Keratinocyte (primary cell): ENCODE measurements around the gene SPATA31D1. TPM values are rescaled to one million over a fixed set of nuclear protein-coding genes. Genes with fewer than 3 reads are reported as not detected.
"Not testable (repeated sequence)": the region's sequence is repeated elsewhere in the genome, so short reads cannot be mapped to it uniquely, and the experiment has no call there.

Experiments
- DNase-seq: peaks from one replicate; pipeline ENCODE4 v3.0.0-alpha.2; 2011; ENCODE audit warnings: low read depth, missing footprints, low spot score
- FAIRE-seq: peaks from 2 replicates; lab custom pipeline; 2011; peaks lifted over from hg19 to GRCh38; lab: Jason Lieb, UNC
- H2AFZ ChIP-seq: 2 replicates; pipeline ENCODE4 v1.6.0; 2012; ENCODE audit warnings: low read length, control low read depth, inconsistent platforms; ENCODE audit not compliant: control insufficient read depth
- H3K27ac ChIP-seq: 2 replicates; pipeline ENCODE4 v1.5.1; 2011; ENCODE audit warnings: low read length; ENCODE audit not compliant: control insufficient read depth, insufficient read depth
- H3K27me3 ChIP-seq: 3 replicates; pipeline ENCODE4 v1.6.0; 2011; ENCODE audit warnings: low read length; ENCODE audit not compliant: control insufficient read depth, insufficient read depth; ENCODE audit errors: extremely low read depth
- H3K36me3 ChIP-seq, 2 experiments: 2 replicates in 1 of 2; 3 replicates in 1 of 2; pipeline ENCODE4 v1.5.1; 2011; ENCODE audit warnings: low read length in 2 of 2, mild to moderate bottlenecking in 1 of 2; ENCODE audit not compliant: control insufficient read depth in 2 of 2, insufficient read depth in 2 of 2; ENCODE audit errors: extremely low read depth in 1 of 2
- H3K4me1 ChIP-seq: 3 replicates; pipeline ENCODE4 v1.5.1; 2011; ENCODE audit warnings: low read length; ENCODE audit not compliant: control insufficient read depth, insufficient read depth; ENCODE audit errors: extremely low read depth
- H3K4me2 ChIP-seq: 3 replicates; pipeline ENCODE4 v1.6.0; 2011; ENCODE audit warnings: low read depth, low read length; ENCODE audit not compliant: control insufficient read depth, insufficient read depth; ENCODE audit errors: extremely low read depth
- H3K4me3 ChIP-seq, 3 experiments: fragments of 200-600 bp in 1 of 3; sonication (generic) in 1 of 3; 2 replicates in 2 of 3; 3 replicates in 1 of 3; pipeline ENCODE4 v1.5.1; 2011 to 2016; ENCODE audit warnings: low read length in 3 of 3, mild to moderate bottlenecking in 3 of 3, control low read depth in 2 of 3, inconsistent platforms in 1 of 3, low read depth in 1 of 3, mixed read lengths in 1 of 3, mixed run types in 1 of 3, moderate library complexity in 1 of 3; ENCODE audit not compliant: control insufficient read depth in 2 of 3, insufficient read depth in 2 of 3; ENCODE audit errors: extremely low read depth in 1 of 3
- H3K79me2 ChIP-seq: 2 replicates; pipeline ENCODE4 v1.6.0; 2012; ENCODE audit warnings: low read length; ENCODE audit not compliant: control insufficient read depth, insufficient read depth
- H3K9ac ChIP-seq: 3 replicates; pipeline ENCODE4 v1.6.0; 2011; ENCODE audit warnings: low read length; ENCODE audit not compliant: control insufficient read depth, insufficient read depth; ENCODE audit errors: extremely low read depth
- H3K9me1 ChIP-seq: 3 replicates; pipeline ENCODE4 v1.6.0; 2011; ENCODE audit warnings: low read length; ENCODE audit not compliant: control insufficient read depth, insufficient read depth; ENCODE audit errors: extremely low read depth
- H3K9me3 ChIP-seq: 2 replicates; pipeline ENCODE4 v1.5.1; 2012; ENCODE audit warnings: low read depth, low read length; ENCODE audit not compliant: control insufficient read depth
- H4K20me1 ChIP-seq: 3 replicates; pipeline ENCODE4 v1.6.0; 2011; ENCODE audit warnings: low read length; ENCODE audit not compliant: control insufficient read depth, insufficient read depth; ENCODE audit errors: extremely low read depth
- dilution Hi-C: fragments of 300-500 bp; cut with MboI; formaldehyde crosslinking; loops from one replicate; pipeline ENCODE4 v1.7.0; 2020; ENCODE audit warnings: low sequenced_read_pairs; ENCODE audit not compliant: extremely low pct_ligation_motif_present
- polyA minus RNA-seq, 3 experiments: library from RNA; depleted of rRNA, polyadenylated mRNA; stranded (reverse); fragments of >200 nt; gene quantifications; 1 replicate in 1 of 3; 2 replicates in 1 of 3; 3 replicates in 1 of 3; pipeline ENCODE4 v1.2.3, GENCODE V29; 2011
- polyA plus RNA-seq, 5 experiments: library from polyadenylated mRNA; depleted of rRNA in 3 of 5; stranded (reverse) in 3 of 5; stranded (forward) in 1 of 5; unstranded in 1 of 5; fragments of >200 nt; gene quantifications; 1 replicate in 1 of 5; 2 replicates in 3 of 5; 3 replicates in 1 of 5; pipeline versions ENCODE4 v1.2.1 to v1.2.3, GENCODE V29; 2011 to 2012; ENCODE audit warnings: missing spikeins in 2 of 5, low read depth in 1 of 5, low replicate concordance in 1 of 5

The SPATA31D1 gene
- polyA plus RNA-seq (not detected in 3 replicates), polyA minus RNA-seq (not detected in 3 replicates)
- polyA plus RNA-seq (2011; ENCODE audit: low read depth) = not detected
- polyA plus RNA-seq (2011; cell fraction: cytosol; rRNA removed) = not detected in 2 replicates
- polyA plus RNA-seq (2011; cell fraction: nucleus; rRNA removed) = not detected in 2 replicates
- not detected in 2 replicates for polyA plus RNA-seq (2012; ENCODE audit: low replicate concordance)
- polyA minus RNA-seq (2011; cell fraction: cytosol; rRNA and poly(A)+ RNA removed) = not detected
- not detected in 2 replicates for polyA minus RNA-seq (2011; cell fraction: nucleus; rRNA and poly(A)+ RNA removed)

- H3K27me3 ChIP-seq, H3K79me2 ChIP-seq, FAIRE-seq, H3K4me3 ChIP-seq, H3K9me3 ChIP-seq, H3K4me1 ChIP-seq, H3K9me1 ChIP-seq, H3K9ac ChIP-seq, H3K4me2 ChIP-seq, H4K20me1 ChIP-seq, H2AFZ ChIP-seq, H3K27ac ChIP-seq, H3K36me3 ChIP-seq, dilution Hi-C loops, DNase-seq: not testable (repeated sequence)
Measured at GRCh38 chr9:81988472-81988871, at the start of gene SPATA31D1. Gene SPATA31D1 (plus strand): TSS chr9:81988772. CDS start chr9:81988819, 47 bp downstream.

DNA sequence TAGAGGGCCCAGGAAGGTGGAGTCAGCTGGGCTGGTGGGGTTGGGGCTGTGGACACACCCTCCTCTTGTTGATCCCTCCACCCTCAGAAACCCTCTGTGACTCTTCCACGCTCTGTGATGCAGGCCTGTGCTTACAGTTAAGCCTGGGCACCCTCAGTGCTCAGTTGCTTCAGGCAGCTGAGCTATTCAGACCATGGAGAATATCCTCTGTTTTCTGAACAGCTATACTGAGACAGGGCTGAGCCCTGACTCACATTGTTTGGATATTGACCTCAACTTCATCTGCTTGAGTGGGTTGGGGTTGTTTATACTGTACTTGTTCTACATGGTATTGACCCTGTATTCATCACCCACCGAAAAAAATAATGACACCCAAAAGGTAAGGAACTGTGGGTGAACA lies 45.2 kb upstream of the SPATA31D1 start, which contains the start of gene SPATA31D3:
Gene SPATA31D3 (plus strand): TSS at position 108 of the 400 bp plus-strand sequence. CDS start 86 bp downstream, at position 194.
- H3K79me2 ChIP-seq, H3K27me3 ChIP-seq, H3K9me3 ChIP-seq, dilution Hi-C loops, H4K20me1 ChIP-seq, H3K4me1 ChIP-seq, H3K4me3 ChIP-seq, H2AFZ ChIP-seq, DNase-seq, H3K27ac ChIP-seq, H3K9me1 ChIP-seq, H3K9ac ChIP-seq, H3K36me3 ChIP-seq, FAIRE-seq, H3K4me2 ChIP-seq: not testable (repeated sequence)

DNA sequence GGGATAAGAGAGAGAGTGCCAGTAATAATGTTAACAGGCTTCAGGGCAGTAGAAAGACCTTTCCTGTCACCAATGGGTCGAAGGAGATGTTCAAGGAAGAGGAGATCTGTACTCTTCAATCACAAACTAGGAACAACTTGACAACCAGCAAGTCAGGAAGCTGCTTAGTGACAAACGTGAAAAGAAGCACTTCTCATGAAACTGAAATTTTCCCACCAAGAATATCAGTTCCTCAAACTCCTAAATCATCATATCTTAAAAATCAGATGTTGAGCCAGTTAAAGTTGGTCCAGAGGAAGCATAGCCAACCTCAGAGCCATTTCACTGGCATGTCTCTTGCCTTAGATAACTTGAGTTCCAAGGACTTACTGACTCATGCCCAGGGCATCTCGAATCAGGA lies 39.9 kb upstream of the SPATA31D1 start:
- H3K36me3 ChIP-seq, DNase-seq, H3K4me1 ChIP-seq, H3K4me2 ChIP-seq, H3K27me3 ChIP-seq, H3K9me3 ChIP-seq, H4K20me1 ChIP-seq, H3K9ac ChIP-seq, dilution Hi-C loops, H3K9me1 ChIP-seq, H3K4me3 ChIP-seq, H3K27ac ChIP-seq, H3K79me2 ChIP-seq, H2AFZ ChIP-seq, FAIRE-seq: not testable (repeated sequence)
